Measurements from ENCODE around the gene CACNA1H. TPM values are rescaled to one million over a fixed set of nuclear protein-coding genes. Genes with fewer than 3 reads are reported as not detected.
"Not testable (repeated sequence)": the region's sequence is repeated elsewhere in the genome, so short reads cannot be mapped to it uniquely, and the experiment has no call there.

CACNA1H gene
- total and polyA plus RNA-seq, 2 of the 4 experiments (the other 2 are of a cell fraction) = 1.6 to 5.8 TPM

- H4K91ac ChIP-seq (ENCODE audit: insufficient read depth, low read depth, low read length); H3K9me3 ChIP-seq (ENCODE audit: control insufficient read depth, insufficient read depth, low read length); DNase-seq; H3K23ac ChIP-seq (ENCODE audit: low read depth, low read length); H3K4me3 ChIP-seq (ENCODE audit: insufficient read depth, low read depth, low read length); H3K36me3 ChIP-seq (ENCODE audit: control insufficient read depth, insufficient read depth, low read length); H3K18ac ChIP-seq (ENCODE audit: low read depth, low read length); H3K4me2 ChIP-seq (ENCODE audit: low read depth, low read length); H4K5ac ChIP-seq (ENCODE audit: low read depth, low read length); in situ Hi-C loops (cut with MboI; ENCODE audit: low sequenced_read_pairs); H2BK5ac ChIP-seq (ENCODE audit: low read depth, low read length, poor library complexity, severe bottlenecking); H3K27ac ChIP-seq (ENCODE audit: insufficient read depth, low read length); H2AK5ac ChIP-seq (ENCODE audit: low read depth, low read length); H3K79me1 ChIP-seq (ENCODE audit: low read depth in 1 of 2, low read length in 2 of 2); POLR2A ChIA-PET (ENCODE audit: unreplicated experiment); H2AFZ ChIP-seq (replicated peaks; ENCODE audit: low read length, poor library complexity); H2BK15ac ChIP-seq (ENCODE audit: low read depth, low read length); H3K4ac ChIP-seq (ENCODE audit: low read depth, low read length); H2AK9ac ChIP-seq (replicated peaks; ENCODE audit: low read depth, low read length, poor library complexity); H3K56ac ChIP-seq (ENCODE audit: extremely low read depth, insufficient read depth, low read length); CTCF ChIA-PET; BruUV-seq (replicated peaks); H3K9me1 ChIP-seq (ENCODE audit: insufficient read depth, low read length); H3K9ac ChIP-seq (ENCODE audit: low read depth, low read length); H3K27me3 ChIP-seq (ENCODE audit: control insufficient read depth, insufficient read depth, low read length); ATAC-seq (ENCODE audit: low read depth); dilution Hi-C loops (cut with HindIII; ENCODE audit: low sequenced_read_pairs, unreplicated experiment); H2BK20ac ChIP-seq (ENCODE audit: low read depth, low read length); intact Hi-C loops (cut with micrococcal nuclease); H4K8ac ChIP-seq (ENCODE audit: low read depth in 2 of 2, low read length in 2 of 2); H3K4me1 ChIP-seq (ENCODE audit: control insufficient read depth, insufficient read depth, low read length); H3K14ac ChIP-seq (replicated peaks; ENCODE audit: low read depth, low read length); H2BK120ac ChIP-seq (ENCODE audit: low read depth, low read length); H4K20me1 ChIP-seq (ENCODE audit: insufficient read depth, low read length): not testable (repeated sequence)
- WGBS, 2 experiments (ENCODE audit: extremely low coverage in 2 of 2, insufficient read length in 1 of 2) = 40% methylated on average over 1 of the region's 23 CpGs; no CpG with 5 or more reads in 1 of the 2 experiments
These were observed 86.0 kb downstream of the CACNA1H start for GRCh38 chr16:1238909-1239308.

GRCh38 chr16:1239575-1239974, 86.7 kb downstream of the CACNA1H start:
- H3K36me3 ChIP-seq (ENCODE audit: control insufficient read depth, insufficient read depth, low read length); H3K4me3 ChIP-seq (ENCODE audit: insufficient read depth, low read depth, low read length); H3K56ac ChIP-seq (ENCODE audit: extremely low read depth, insufficient read depth, low read length); H3K4me2 ChIP-seq (ENCODE audit: low read depth, low read length); H4K91ac ChIP-seq (ENCODE audit: insufficient read depth, low read depth, low read length); DNase-seq; H2BK5ac ChIP-seq (ENCODE audit: low read depth, low read length, poor library complexity, severe bottlenecking); H3K9me3 ChIP-seq (ENCODE audit: control insufficient read depth, insufficient read depth, low read length); dilution Hi-C loops (cut with HindIII; ENCODE audit: low sequenced_read_pairs, unreplicated experiment); H2BK120ac ChIP-seq (ENCODE audit: low read depth, low read length); H3K9ac ChIP-seq (ENCODE audit: low read depth, low read length); H3K27me3 ChIP-seq (ENCODE audit: control insufficient read depth, insufficient read depth, low read length); intact Hi-C loops (cut with micrococcal nuclease); H3K79me1 ChIP-seq (ENCODE audit: low read depth in 1 of 2, low read length in 2 of 2); H3K18ac ChIP-seq (ENCODE audit: low read depth, low read length); CTCF ChIA-PET; H3K27ac ChIP-seq (ENCODE audit: insufficient read depth, low read length); POLR2A ChIA-PET (ENCODE audit: unreplicated experiment); H2AK9ac ChIP-seq (replicated peaks; ENCODE audit: low read depth, low read length, poor library complexity); BruUV-seq (replicated peaks); H3K23ac ChIP-seq (ENCODE audit: low read depth, low read length); H3K14ac ChIP-seq (replicated peaks; ENCODE audit: low read depth, low read length); H3K9me1 ChIP-seq (ENCODE audit: insufficient read depth, low read length); ATAC-seq (ENCODE audit: low read depth); in situ Hi-C loops (cut with MboI; ENCODE audit: low sequenced_read_pairs); H3K4me1 ChIP-seq (ENCODE audit: control insufficient read depth, insufficient read depth, low read length); H2AFZ ChIP-seq (replicated peaks; ENCODE audit: low read length, poor library complexity); H3K4ac ChIP-seq (ENCODE audit: low read depth, low read length); H4K5ac ChIP-seq (ENCODE audit: low read depth, low read length); H4K8ac ChIP-seq (ENCODE audit: low read depth in 2 of 2, low read length in 2 of 2); H2BK20ac ChIP-seq (ENCODE audit: low read depth, low read length); H2BK15ac ChIP-seq (ENCODE audit: low read depth, low read length); H2AK5ac ChIP-seq (ENCODE audit: low read depth, low read length); H4K20me1 ChIP-seq (ENCODE audit: insufficient read depth, low read length): not testable (repeated sequence)
- 70% methylated on average over 2 of the region's 9 CpGs; no CpG with 5 or more reads in 1 of the 2 experiments for WGBS, 2 experiments (ENCODE audit: extremely low coverage in 2 of 2, insufficient read length in 1 of 2)
